ENCODE results near the gene ZSWIM8. TPM values are rescaled to one million over a fixed set of nuclear protein-coding genes. Genes with fewer than 3 reads are reported as not detected.
A peak's percentile ranks its signal among the peaks of the same experiment; 100 is the strongest.

ZSWIM8 gene
- total and polyA plus RNA-seq, 10 of the 15 experiments (the other 5 are each of a cell fraction or from before 2014, with no cell fraction given), result 7.8 to 47.1 (median 23.6) TPM

DNA sequence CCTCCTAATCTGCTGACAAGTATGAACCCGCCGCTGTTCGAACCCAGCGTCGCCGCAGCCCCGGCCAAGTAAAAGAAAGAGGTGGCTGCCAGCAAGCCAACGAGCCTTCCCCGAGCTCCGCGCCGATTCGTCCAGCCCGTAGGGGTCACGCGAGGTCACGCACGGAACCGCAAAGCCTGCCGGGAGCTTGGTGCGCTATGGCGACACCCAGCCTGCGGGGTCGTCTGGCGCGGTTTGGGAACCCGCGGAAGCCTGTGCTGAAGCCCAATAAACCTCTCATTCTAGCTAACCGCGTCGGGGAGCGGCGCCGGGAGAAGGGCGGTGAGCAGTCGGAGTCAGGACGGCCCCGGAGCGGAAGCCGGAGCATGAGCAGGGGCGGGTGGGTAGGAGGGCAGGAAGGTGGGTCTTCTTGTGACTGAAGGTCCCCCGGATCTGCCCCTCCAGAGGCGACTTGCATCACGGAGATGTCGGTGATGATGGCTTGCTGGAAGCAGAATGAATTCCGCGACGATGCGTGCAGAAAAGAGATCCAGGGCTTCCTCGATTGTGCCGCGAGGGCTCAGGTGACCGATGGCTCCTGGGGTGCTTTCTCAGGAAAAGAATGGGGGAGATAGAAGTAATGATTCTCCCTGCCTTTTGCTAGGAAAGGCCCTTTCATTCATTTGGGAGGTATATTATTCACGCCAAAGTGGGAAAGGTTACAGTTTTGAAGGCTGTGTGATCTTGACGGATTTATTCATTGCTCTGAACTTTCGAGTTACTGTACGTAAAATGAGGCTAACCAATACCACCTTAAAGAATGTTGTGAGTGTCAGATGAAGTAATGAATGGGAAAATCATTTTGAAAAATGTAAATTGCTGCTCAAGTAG lies 3.3 kb upstream of the ZSWIM8 start, which contains the start of gene CHCHD1:
TSS of gene CHCHD1 (plus strand) at position 170 of the 870 bp plus-strand sequence. CDS start at position 198, 28 bp downstream.
- no TSS peak for BruUV-seq (replicated peaks)
- intact Hi-C loops (cut with micrococcal nuclease; ENCODE audit: unreplicated experiment) (loop anchor here (2.0 to 10.0 kb wide), 2 partner anchors 37 to 127 kb away; partner anchors contain the start of genes SEC24C and SYNPO2L), in situ Hi-C loops (cut with MboI) (no loop called here)
- peaks cover 7% of the 10 kb centered on the region for H3K4me1 ChIP-seq (ENCODE audit: control insufficient read depth, insufficient read depth, low read length)
- H3K27ac ChIP-seq (ENCODE audit: control insufficient read depth, insufficient read depth), result peak within 1 kb of the TSS; percentile 75
- POLR2A ChIA-PET, result interaction anchor here (0.6 to 5.0 kb wide), 12 partner anchors 9 to 287 kb away, joined by 3 to 40 read pairs (median 10); partner anchors contain the start of gene SEC24C
- CTCF ChIA-PET, result interaction anchor here (0.7 to 4.5 kb wide), 15 partner anchors 9 to 1238 kb away, joined by 3 to 40 read pairs (median 4); a partner anchor contains a TSS
- ATAC-seq, result peak; percentile 82
- H2AFZ ChIP-seq (ENCODE audit: control insufficient read depth, low read depth, low read length), result peak within 1 kb of the TSS; percentile 88
- H3K9ac ChIP-seq (ENCODE audit: control insufficient read depth, insufficient read depth, low read length), result peak within 1 kb of the TSS; percentile 93
- peaks cover 69% of the 10 kb centered on the region for H3K79me2 ChIP-seq (ENCODE audit: control insufficient read depth, insufficient read depth, low read length)
- peaks cover 0 to 3% of the 10 kb centered on the region in 2 experiments; a peak in 1 of 4 replicates for H3K36me3 ChIP-seq (ENCODE audit: control insufficient read depth in 2 of 2, insufficient read depth in 2 of 2, low read length in 1 of 2)
- H3K4me2 ChIP-seq (ENCODE audit: control insufficient read depth, insufficient read depth), result peak within 1 kb of the TSS; percentile 90
- SMC1A ChIA-PET (ENCODE audit: uncharacterized antibody, unreplicated experiment), result interaction anchor here (0.9 to 4.9 kb wide), 16 partner anchors 9 to 131 kb away, joined by 3 to 31 read pairs (median 5); partner anchors contain the start of gene SEC24C
- H4K20me1 ChIP-seq (ENCODE audit: control insufficient read depth, insufficient read depth), result no peaks in the 10 kb centered on the region
- under 1% methylated on average over 51 of the region's 57 CpGs for whole genome bisulfite sequencing (ENCODE audit: insufficient coverage, insufficient replicate concordance, low lambda C conversion rate, missing lambda C conversion rate)
- H3K9me3 ChIP-seq (replicated peaks; ENCODE audit: control insufficient read depth, insufficient read depth, low read length), result no peaks in the 10 kb centered on the region
- no peaks in the 10 kb centered on the region for H3K27me3 ChIP-seq (replicated peaks in 1 of 2; ENCODE audit: control insufficient read depth in 2 of 2, insufficient read depth in 2 of 2, low read length in 1 of 2)
- FAIRE-seq, result peak; percentile 78
- peak within 1 kb of the TSS; percentile 91 for H3K4me3 ChIP-seq
- RAD21 ChIA-PET (ENCODE audit: unreplicated experiment), result interaction anchor here (0.7 to 3.0 kb wide), 11 partner anchors 9 to 157 kb away, joined by 3 to 21 read pairs (median 10); partner anchors contain the start of gene SEC24C
- peak; percentile 54 for DNase-seq (ENCODE audit: low read depth, low spot score)
- TF ChIP-seq SREBF2 (IDR thresholded peaks at IDR 0.05; ENCODE audit: low read length) (no peak), NR2C2 (IDR thresholded peaks at IDR 0.05; ENCODE audit: borderline replicate concordance, control insufficient read depth, insufficient read length, low read depth) (peak; percentile 86), ZNF217 (IDR thresholded peaks at IDR 0.05) (no peak), GABPA (IDR thresholded peaks at IDR 0.05; ENCODE audit: low read depth) (no peak), CBX5 (IDR thresholded peaks at IDR 0.05; ENCODE audit: low read depth) (no peak), IKZF1 (conservative IDR thresholded peaks at IDR 0.05) (peak; percentile 70; the same call in 1 of the 2 replicates), KDM1A (IDR thresholded peaks at IDR 0.05; ENCODE audit: borderline replicate concordance) (no peak), CREB1 (IDR thresholded peaks at IDR 0.05; ENCODE audit: low read depth) (peak; percentile 61; the same call in 1 of the 2 replicates), POLR2A (IDR thresholded peaks at IDR 0.05; ENCODE audit: low read depth, low read length) (peak; percentile 98), BHLHE40 (IDR thresholded peaks at IDR 0.05; ENCODE audit: borderline replicate concordance in 1 of 2, low read depth in 2 of 2, low read length in 1 of 2) (peak; percentile 66 to 82; a peak in 3 of 4 replicates)
- TF ChIP-seq, protein P1, sequence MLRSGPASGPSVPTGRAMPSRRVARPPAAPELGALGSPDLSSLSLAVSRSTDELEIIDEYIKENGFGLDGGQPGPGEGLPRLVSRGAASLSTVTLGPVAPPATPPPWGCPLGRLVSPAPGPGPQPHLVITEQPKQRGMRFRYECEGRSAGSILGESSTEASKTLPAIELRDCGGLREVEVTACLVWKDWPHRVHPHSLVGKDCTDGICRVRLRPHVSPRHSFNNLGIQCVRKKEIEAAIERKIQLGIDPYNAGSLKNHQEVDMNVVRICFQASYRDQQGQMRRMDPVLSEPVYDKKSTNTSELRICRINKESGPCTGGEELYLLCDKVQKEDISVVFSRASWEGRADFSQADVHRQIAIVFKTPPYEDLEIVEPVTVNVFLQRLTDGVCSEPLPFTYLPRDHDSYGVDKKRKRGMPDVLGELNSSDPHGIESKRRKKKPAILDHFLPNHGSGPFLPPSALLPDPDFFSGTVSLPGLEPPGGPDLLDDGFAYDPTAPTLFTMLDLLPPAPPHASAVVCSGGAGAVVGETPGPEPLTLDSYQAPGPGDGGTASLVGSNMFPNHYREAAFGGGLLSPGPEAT (IDR thresholded peaks at IDR 0.05; ENCODE audit: low read depth), result peak; percentile 82
- TF ChIP-seq, protein P2, sequence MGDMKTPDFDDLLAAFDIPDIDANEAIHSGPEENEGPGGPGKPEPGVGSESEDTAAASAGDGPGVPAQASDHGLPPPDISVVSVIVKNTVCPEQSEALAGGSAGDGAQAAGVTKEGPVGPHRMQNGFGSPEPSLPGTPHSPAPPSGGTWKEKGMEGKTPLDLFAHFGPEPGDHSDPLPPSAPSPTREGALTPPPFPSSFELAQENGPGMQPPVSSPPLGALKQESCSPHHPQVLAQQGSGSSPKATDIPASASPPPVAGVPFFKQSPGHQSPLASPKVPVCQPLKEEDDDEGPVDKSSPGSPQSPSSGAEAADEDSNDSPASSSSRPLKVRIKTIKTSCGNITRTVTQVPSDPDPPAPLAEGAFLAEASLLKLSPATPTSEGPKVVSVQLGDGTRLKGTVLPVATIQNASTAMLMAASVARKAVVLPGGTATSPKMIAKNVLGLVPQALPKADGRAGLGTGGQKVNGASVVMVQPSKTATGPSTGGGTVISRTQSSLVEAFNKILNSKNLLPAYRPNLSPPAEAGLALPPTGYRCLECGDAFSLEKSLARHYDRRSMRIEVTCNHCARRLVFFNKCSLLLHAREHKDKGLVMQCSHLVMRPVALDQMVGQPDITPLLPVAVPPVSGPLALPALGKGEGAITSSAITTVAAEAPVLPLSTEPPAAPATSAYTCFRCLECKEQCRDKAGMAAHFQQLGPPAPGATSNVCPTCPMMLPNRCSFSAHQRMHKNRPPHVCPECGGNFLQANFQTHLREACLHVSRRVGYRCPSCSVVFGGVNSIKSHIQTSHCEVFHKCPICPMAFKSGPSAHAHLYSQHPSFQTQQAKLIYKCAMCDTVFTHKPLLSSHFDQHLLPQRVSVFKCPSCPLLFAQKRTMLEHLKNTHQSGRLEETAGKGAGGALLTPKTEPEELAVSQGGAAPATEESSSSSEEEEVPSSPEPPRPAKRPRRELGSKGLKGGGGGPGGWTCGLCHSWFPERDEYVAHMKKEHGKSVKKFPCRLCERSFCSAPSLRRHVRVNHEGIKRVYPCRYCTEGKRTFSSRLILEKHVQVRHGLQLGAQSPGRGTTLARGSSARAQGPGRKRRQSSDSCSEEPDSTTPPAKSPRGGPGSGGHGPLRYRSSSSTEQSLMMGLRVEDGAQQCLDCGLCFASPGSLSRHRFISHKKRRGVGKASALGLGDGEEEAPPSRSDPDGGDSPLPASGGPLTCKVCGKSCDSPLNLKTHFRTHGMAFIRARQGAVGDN (IDR thresholded peaks at IDR 0.05), result peak; percentile 100
- TF ChIP-seq, protein P3, sequence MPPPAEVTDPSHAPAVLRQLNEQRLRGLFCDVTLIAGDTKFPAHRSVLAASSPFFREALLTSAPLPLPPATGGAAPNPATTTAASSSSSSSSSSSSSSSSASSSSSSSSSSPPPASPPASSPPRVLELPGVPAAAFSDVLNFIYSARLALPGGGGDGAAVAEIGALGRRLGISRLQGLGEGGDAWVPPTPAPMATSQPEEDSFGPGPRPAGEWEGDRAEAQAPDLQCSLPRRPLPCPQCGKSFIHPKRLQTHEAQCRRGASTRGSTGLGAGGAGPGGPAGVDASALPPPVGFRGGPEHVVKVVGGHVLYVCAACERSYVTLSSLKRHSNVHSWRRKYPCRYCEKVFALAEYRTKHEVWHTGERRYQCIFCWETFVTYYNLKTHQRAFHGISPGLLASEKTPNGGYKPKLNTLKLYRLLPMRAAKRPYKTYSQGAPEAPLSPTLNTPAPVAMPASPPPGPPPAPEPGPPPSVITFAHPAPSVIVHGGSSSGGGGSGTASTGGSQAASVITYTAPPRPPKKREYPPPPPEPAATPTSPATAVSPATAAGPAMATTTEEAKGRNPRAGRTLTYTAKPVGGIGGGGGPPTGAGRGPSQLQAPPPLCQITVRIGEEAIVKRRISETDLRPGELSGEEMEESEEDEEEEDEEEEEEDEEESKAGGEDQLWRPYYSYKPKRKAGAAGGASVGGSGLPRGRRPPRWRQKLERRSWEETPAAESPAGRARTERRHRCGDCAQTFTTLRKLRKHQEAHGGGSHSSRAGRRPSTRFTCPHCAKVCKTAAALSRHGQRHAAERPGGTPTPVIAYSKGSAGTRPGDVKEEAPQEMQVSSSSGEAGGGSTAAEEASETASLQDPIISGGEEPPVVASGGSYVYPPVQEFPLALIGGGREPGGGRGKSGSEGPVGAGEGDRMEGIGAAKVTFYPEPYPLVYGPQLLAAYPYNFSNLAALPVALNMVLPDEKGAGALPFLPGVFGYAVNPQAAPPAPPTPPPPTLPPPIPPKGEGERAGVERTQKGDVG (CRISPR knock-in tag; IDR thresholded peaks at IDR 0.05), result 0 out of 2 replicates have a peak, but pooled peaks have one; percentile 32

Data from GM12878 (cell line).